ENCODE measurements around the gene NID2.

Gene NID2

GRCh38 chr14:52003324-52003723 lies 65.5 kb downstream of the NID2 start:
- no peak for TF ChIP-seq EZH2 (IDR thresholded peaks at IDR 0.05)
- no peak overlapping the region for H3K4me3 ChIP-seq
- H3K9me3 ChIP-seq (ENCODE audit: low read depth, low read length) = no peaks in the 10 kb centered on the region
- peaks cover 100% of the 10 kb centered on the region for H3K36me3 ChIP-seq (ENCODE audit: insufficient read depth, low read length)
- H3K9ac ChIP-seq (ENCODE audit: insufficient read length) = no peak overlapping the region
- DNase-seq (ENCODE audit: low read depth, low spot score) = no peak
- no peak overlapping the region for H3K27ac ChIP-seq

- H3K9me3 ChIP-seq (ENCODE audit: low read depth, low read length) = no peaks in the 10 kb centered on the region
- no peak for TF ChIP-seq EZH2 (IDR thresholded peaks at IDR 0.05)
- TF ChIP-seq POLR2AphosphoS5 (IDR thresholded peaks at IDR 0.05; ENCODE audit: borderline replicate concordance, low read depth, low read length) = no peak
- no peak for TF ChIP-seq FOXP2 (optimal IDR thresholded peaks at IDR 0.05; ENCODE audit: control extremely low read depth, extremely low read length, insufficient read depth)
- no peak for DNase-seq (ENCODE audit: low read depth, low spot score)
- no peak overlapping the region for H3K9ac ChIP-seq (ENCODE audit: insufficient read length)
- H3K4me3 ChIP-seq = no peak overlapping the region
- H3K27ac ChIP-seq = no peak overlapping the region
- peaks cover 100% of the 10 kb centered on the region for H3K36me3 ChIP-seq (ENCODE audit: insufficient read depth, low read length)
Measured at GRCh38 chr14:52002542-52002941, 66.3 kb downstream of the NID2 start.

- no peak overlapping the region for H3K4me3 ChIP-seq
- H3K9me3 ChIP-seq (ENCODE audit: low read depth, low read length) = no peaks in the 10 kb centered on the region
- TF ChIP-seq POLR2AphosphoS5 (IDR thresholded peaks at IDR 0.05; ENCODE audit: borderline replicate concordance, low read depth, low read length) (no peak), EZH2 (IDR thresholded peaks at IDR 0.05) (no peak), FOXP2 (optimal IDR thresholded peaks at IDR 0.05; ENCODE audit: control extremely low read depth, extremely low read length, insufficient read depth) (no peak)
- H3K27ac ChIP-seq = no peak overlapping the region
- DNase-seq (ENCODE audit: low read depth, low spot score) = no peak
- no peak overlapping the region for H3K9ac ChIP-seq (ENCODE audit: insufficient read length)
- peaks cover 96% of the 10 kb centered on the region for H3K36me3 ChIP-seq (ENCODE audit: insufficient read depth, low read length)
Measured at GRCh38 chr14:52000696-52001095, 68.2 kb downstream of the NID2 start.

- H3K9ac ChIP-seq (ENCODE audit: insufficient read length) = no peak overlapping the region
- no peaks in the 10 kb centered on the region for H3K9me3 ChIP-seq (ENCODE audit: low read depth, low read length)
- no peak overlapping the region for H3K4me3 ChIP-seq
- no peak for TF ChIP-seq POLR2AphosphoS5 (IDR thresholded peaks at IDR 0.05; ENCODE audit: borderline replicate concordance, low read depth, low read length)
- TF ChIP-seq FOXP2 (optimal IDR thresholded peaks at IDR 0.05; ENCODE audit: control extremely low read depth, extremely low read length, insufficient read depth) = no peak
- TF ChIP-seq EZH2 (IDR thresholded peaks at IDR 0.05) = no peak
- DNase-seq (ENCODE audit: low read depth, low spot score) = no peak
- no peak overlapping the region for H3K27ac ChIP-seq
- H3K36me3 ChIP-seq (ENCODE audit: insufficient read depth, low read length) = peaks cover 96% of the 10 kb centered on the region
Measured at GRCh38 chr14:52000019-52000582, 68.8 kb downstream of the NID2 start.

- H3K27ac ChIP-seq = peak overlapping the region; percentile 7; the same call in 1 of the 2 replicates
- no peak for DNase-seq (ENCODE audit: low read depth, low spot score)
- H3K4me3 ChIP-seq = no peak overlapping the region
- no peak for TF ChIP-seq FOXP2 (optimal IDR thresholded peaks at IDR 0.05; ENCODE audit: control extremely low read depth, extremely low read length, insufficient read depth)
- no peak for TF ChIP-seq POLR2AphosphoS5 (IDR thresholded peaks at IDR 0.05; ENCODE audit: borderline replicate concordance, low read depth, low read length)
- peaks cover 96% of the 10 kb centered on the region for H3K36me3 ChIP-seq (ENCODE audit: insufficient read depth, low read length)
- H3K9me3 ChIP-seq (ENCODE audit: low read depth, low read length) = no peaks in the 10 kb centered on the region
- no peak overlapping the region for H3K9ac ChIP-seq (ENCODE audit: insufficient read length)
Measured at GRCh38 chr14:51999084-51999483, 69.8 kb downstream of the NID2 start.

- TF ChIP-seq EZH2 (IDR thresholded peaks at IDR 0.05) (no peak), POLR2AphosphoS5 (IDR thresholded peaks at IDR 0.05; ENCODE audit: borderline replicate concordance, low read depth, low read length) (no peak), FOXP2 (optimal IDR thresholded peaks at IDR 0.05; ENCODE audit: control extremely low read depth, extremely low read length, insufficient read depth) (no peak)
- Histone ChIP-seq H3K9ac (ENCODE audit: insufficient read length) (no peak overlapping the region), H3K4me3 (no peak overlapping the region), H3K27ac (no peak overlapping the region), H3K36me3 (ENCODE audit: insufficient read depth, low read length) (peaks cover 96% of the 10 kb centered on the region), H3K9me3 (ENCODE audit: low read depth, low read length) (no peaks in the 10 kb centered on the region)
- DNase-seq (ENCODE audit: low read depth, low spot score) = no peak
Measured at GRCh38 chr14:51998348-51998747, 70.5 kb downstream of the NID2 start.

GRCh38 chr14:51996148-51996746 lies 72.6 kb downstream of the NID2 start:
- Histone ChIP-seq H3K36me3 (ENCODE audit: insufficient read depth, low read length) (peaks cover 95% of the 10 kb centered on the region), H3K4me3 (no peak overlapping the region), H3K9ac (ENCODE audit: insufficient read length) (no peak overlapping the region), H3K9me3 (ENCODE audit: low read depth, low read length) (no peaks in the 10 kb centered on the region), H3K27ac (no peak overlapping the region)
- DNase-seq (ENCODE audit: low read depth, low spot score) = peak; percentile 39
- TF ChIP-seq EZH2 (IDR thresholded peaks at IDR 0.05) (no peak), FOXP2 (optimal IDR thresholded peaks at IDR 0.05; ENCODE audit: control extremely low read depth, extremely low read length, insufficient read depth) (no peak), POLR2AphosphoS5 (IDR thresholded peaks at IDR 0.05; ENCODE audit: borderline replicate concordance, low read depth, low read length) (no peak)

- Histone ChIP-seq H3K9me3 (ENCODE audit: low read depth, low read length) (no peaks in the 10 kb centered on the region), H3K27ac (no peak overlapping the region), H3K9ac (ENCODE audit: insufficient read length) (no peak overlapping the region), H3K36me3 (ENCODE audit: insufficient read depth, low read length) (peaks cover 71% of the 10 kb centered on the region), H3K4me3 (no peak overlapping the region)
- no peak for DNase-seq (ENCODE audit: low read depth, low spot score)
- TF ChIP-seq EZH2 (IDR thresholded peaks at IDR 0.05) (no peak), POLR2AphosphoS5 (IDR thresholded peaks at IDR 0.05; ENCODE audit: borderline replicate concordance, low read depth, low read length) (no peak), FOXP2 (optimal IDR thresholded peaks at IDR 0.05; ENCODE audit: control extremely low read depth, extremely low read length, insufficient read depth) (no peak)
Measured at GRCh38 chr14:51993285-51993920, 75.5 kb downstream of the NID2 start.
